HEK293 (cell line): ENCODE results near the gene HINT2.

ENCODE experiments used
- ZBTB8A ChIP-seq: fragments of 450-650 bp; formaldehyde crosslinking; IDR thresholded peaks from 2 replicates; pipeline ENCODE4 v1.5.1; 2016; ENCODE audit warnings: missing biosample characterization, missing genetic modification characterization
- ZNF670 ChIP-seq: fragments of 450-650 bp; formaldehyde crosslinking; IDR thresholded peaks from 2 replicates; pipeline ENCODE4 v1.5.1; 2016; ENCODE audit warnings: missing biosample characterization, missing genetic modification characterization, low read depth
- ZNF843 ChIP-seq: fragments of 450-650 bp; formaldehyde crosslinking; IDR thresholded peaks from 2 replicates; pipeline ENCODE4 v1.5.1; 2016; ENCODE audit warnings: missing biosample characterization, missing genetic modification characterization
- TF ChIP-seq, protein P1 (sequence below): fragments of 450-650 bp; formaldehyde crosslinking; IDR thresholded peaks from 2 replicates; pipeline ENCODE4 v1.5.1; 2016; ENCODE audit warnings: missing biosample characterization, missing genetic modification characterization
- TF ChIP-seq, protein P2 (sequence below): fragments of 450-650 bp; formaldehyde crosslinking; IDR thresholded peaks from 2 replicates; pipeline ENCODE4 v1.5.1; 2016; ENCODE audit warnings: missing biosample characterization, missing genetic modification characterization
- TF ChIP-seq, protein P3 (sequence below): fragments of 450-650 bp; formaldehyde crosslinking; optimal IDR thresholded peaks from 2 replicates; pipeline ENCODE3; 2016; ENCODE audit warnings: missing biosample characterization, mild to moderate bottlenecking, missing genetic modification characterization

DNA sequence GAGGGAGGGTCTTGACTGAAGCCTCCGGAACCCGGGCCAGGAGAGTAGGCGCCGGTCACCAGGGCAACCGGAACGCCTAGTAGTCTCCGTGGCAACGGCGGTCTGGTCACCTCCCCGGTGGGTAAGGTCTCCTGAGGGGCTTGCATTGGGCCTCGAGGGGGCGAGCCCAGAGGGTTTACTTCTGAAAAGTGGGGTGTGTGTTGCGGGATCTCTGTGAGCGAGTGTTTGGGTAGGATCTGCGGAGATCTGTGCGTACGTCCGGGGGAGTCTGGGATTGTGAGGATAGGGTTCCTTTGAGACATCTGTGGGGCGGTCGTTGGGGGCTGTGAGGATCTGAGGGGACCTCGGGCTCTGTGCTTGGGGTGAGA is 13.9 kb upstream of the HINT2 start, which contains the start of gene FAM221B:
- no peak for TF ChIP-seq ZNF843 (tag by site-specific recombination)
- TF ChIP-seq, protein P1, sequence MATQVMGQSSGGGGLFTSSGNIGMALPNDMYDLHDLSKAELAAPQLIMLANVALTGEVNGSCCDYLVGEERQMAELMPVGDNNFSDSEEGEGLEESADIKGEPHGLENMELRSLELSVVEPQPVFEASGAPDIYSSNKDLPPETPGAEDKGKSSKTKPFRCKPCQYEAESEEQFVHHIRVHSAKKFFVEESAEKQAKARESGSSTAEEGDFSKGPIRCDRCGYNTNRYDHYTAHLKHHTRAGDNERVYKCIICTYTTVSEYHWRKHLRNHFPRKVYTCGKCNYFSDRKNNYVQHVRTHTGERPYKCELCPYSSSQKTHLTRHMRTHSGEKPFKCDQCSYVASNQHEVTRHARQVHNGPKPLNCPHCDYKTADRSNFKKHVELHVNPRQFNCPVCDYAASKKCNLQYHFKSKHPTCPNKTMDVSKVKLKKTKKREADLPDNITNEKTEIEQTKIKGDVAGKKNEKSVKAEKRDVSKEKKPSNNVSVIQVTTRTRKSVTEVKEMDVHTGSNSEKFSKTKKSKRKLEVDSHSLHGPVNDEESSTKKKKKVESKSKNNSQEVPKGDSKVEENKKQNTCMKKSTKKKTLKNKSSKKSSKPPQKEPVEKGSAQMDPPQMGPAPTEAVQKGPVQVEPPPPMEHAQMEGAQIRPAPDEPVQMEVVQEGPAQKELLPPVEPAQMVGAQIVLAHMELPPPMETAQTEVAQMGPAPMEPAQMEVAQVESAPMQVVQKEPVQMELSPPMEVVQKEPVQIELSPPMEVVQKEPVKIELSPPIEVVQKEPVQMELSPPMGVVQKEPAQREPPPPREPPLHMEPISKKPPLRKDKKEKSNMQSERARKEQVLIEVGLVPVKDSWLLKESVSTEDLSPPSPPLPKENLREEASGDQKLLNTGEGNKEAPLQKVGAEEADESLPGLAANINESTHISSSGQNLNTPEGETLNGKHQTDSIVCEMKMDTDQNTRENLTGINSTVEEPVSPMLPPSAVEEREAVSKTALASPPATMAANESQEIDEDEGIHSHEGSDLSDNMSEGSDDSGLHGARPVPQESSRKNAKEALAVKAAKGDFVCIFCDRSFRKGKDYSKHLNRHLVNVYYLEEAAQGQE, result no peak
- TF ChIP-seq, protein P2, sequence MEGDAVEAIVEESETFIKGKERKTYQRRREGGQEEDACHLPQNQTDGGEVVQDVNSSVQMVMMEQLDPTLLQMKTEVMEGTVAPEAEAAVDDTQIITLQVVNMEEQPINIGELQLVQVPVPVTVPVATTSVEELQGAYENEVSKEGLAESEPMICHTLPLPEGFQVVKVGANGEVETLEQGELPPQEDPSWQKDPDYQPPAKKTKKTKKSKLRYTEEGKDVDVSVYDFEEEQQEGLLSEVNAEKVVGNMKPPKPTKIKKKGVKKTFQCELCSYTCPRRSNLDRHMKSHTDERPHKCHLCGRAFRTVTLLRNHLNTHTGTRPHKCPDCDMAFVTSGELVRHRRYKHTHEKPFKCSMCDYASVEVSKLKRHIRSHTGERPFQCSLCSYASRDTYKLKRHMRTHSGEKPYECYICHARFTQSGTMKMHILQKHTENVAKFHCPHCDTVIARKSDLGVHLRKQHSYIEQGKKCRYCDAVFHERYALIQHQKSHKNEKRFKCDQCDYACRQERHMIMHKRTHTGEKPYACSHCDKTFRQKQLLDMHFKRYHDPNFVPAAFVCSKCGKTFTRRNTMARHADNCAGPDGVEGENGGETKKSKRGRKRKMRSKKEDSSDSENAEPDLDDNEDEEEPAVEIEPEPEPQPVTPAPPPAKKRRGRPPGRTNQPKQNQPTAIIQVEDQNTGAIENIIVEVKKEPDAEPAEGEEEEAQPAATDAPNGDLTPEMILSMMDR (tag by site-specific recombination), result no peak
- TF ChIP-seq, protein P3, sequence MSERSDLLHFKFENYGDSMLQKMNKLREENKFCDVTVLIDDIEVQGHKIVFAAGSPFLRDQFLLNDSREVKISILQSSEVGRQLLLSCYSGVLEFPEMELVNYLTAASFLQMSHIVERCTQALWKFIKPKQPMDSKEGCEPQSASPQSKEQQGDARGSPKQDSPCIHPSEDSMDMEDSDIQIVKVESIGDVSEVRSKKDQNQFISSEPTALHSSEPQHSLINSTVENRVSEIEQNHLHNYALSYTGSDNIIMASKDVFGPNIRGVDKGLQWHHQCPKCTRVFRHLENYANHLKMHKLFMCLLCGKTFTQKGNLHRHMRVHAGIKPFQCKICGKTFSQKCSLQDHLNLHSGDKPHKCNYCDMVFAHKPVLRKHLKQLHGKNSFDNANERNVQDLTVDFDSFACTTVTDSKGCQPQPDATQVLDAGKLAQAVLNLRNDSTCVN, result no peak
- TF ChIP-seq ZBTB8A (tag by site-specific recombination), result no peak
- TF ChIP-seq ZNF670, result no peak
